Gastrocnemius medialis (tissue), 4 donors: ENCODE measurements around the gene ADGRL3. TPM values are rescaled to one million over a fixed set of nuclear protein-coding genes. Genes with fewer than 3 reads are reported as not detected.

Experiments used
- ATAC-seq, 2 donors: fragments of 150-250 bp; one replicate each; pipeline ENCODE4 v1.9.1; 2016
- DNase-seq, 2 donors: peaks; one replicate each; pipeline ENCODE4 v3.0.0-alpha.2; 2019
- H3K27ac ChIP-seq, 4 donors: fragments of 200-600 bp; sonication (generic); 1 replicate in 1 of 4; 2 replicates in 3 of 4; pipeline ENCODE4 v1.5.1; 2016 to 2018; ENCODE audit warnings: mild to moderate bottlenecking in 2 of 4, moderate library complexity in 1 of 4
- H3K27me3 ChIP-seq, 3 donors: fragments of 200-600 bp; sonication (generic) in 2 of 3; 1 replicate in 1 of 3; 2 replicates in 2 of 3; pipeline versions ENCODE4 v1.5.1 to v1.6.0; 2016 to 2019; ENCODE audit warnings: mild to moderate bottlenecking in 1 of 3, moderate library complexity in 1 of 3
- H3K36me3 ChIP-seq, 2 donors: fragments of 200-600 bp; sonication (generic) in 1 of 2; one replicate each; pipeline ENCODE4 v1.5.1; 2017 to 2018
- H3K4me1 ChIP-seq, 2 donors: fragments of 200-600 bp; sonication (generic) in 1 of 2; one replicate each; pipeline ENCODE4 v1.5.1; 2016 to 2017; ENCODE audit warnings: mild to moderate bottlenecking in 2 of 2
- H3K4me3 ChIP-seq, 4 donors: fragments of 200-600 bp; sonication (generic) in 3 of 4; 1 replicate in 1 of 4; 2 replicates in 3 of 4; pipeline ENCODE4 v1.5.1; 2016 to 2019; ENCODE audit warnings: mild to moderate bottlenecking in 2 of 4
- H3K9me3 ChIP-seq, 3 donors: fragments of 200-600 bp; sonication (generic) in 2 of 3; 1 replicate in 1 of 3; 2 replicates in 2 of 3; pipeline ENCODE4 v1.5.1; 2016 to 2019
- POLR2A ChIP-seq, 2 donors: fragments of 450-650 bp; IDR thresholded peaks; one replicate each; pipeline ENCODE4 v1.6.1; 2017; ENCODE audit warnings: antibody characterized with exemption in 2 of 2, mild to moderate bottlenecking in 2 of 2, moderate library complexity in 2 of 2
- in situ Hi-C, 4 donors: fragments of 200-750 bp; cut with MboI; loops; one replicate each; pipeline versions ENCODE4 v1.15.0 to v1.8.0; 2017; ENCODE audit warnings: low sequenced_read_pairs in 4 of 4
- intact Hi-C: fragments of 100-400 bp; cut with DNase I; formaldehyde crosslinking; loops from one replicate; pipeline ENCODE4 v1.15.1; 2023; ENCODE audit warnings: low total_unique reads
- total RNA-seq, 4 donors: library from RNA; depleted of rRNA; stranded (reverse); fragments of >200 nt; gene quantifications; one replicate each; pipeline versions ENCODE4 v1.1.0 to v1.2.3, GENCODE V29; 2016
- TF ChIP-seq, protein P1 (sequence below), 5 experiments: fragments of 450-650 bp in 3 of 5; fragments of 200-600 bp in 2 of 5; sonication (generic) in 2 of 5; IDR thresholded peaks in 4 of 5; conservative IDR thresholded peaks in 1 of 5; 1 replicate in 4 of 5; 2 replicates in 1 of 5; pipeline ENCODE4 v1.5.1; 2016 to 2019; ENCODE audit warnings: antibody characterized with exemption in 5 of 5, mild to moderate bottlenecking in 3 of 5, moderate library complexity in 3 of 5

ADGRL3 gene
- total RNA-seq, 4 donors from 2014 or later: 0.69 to 2.2 (median 1.1) TPM

DNA sequence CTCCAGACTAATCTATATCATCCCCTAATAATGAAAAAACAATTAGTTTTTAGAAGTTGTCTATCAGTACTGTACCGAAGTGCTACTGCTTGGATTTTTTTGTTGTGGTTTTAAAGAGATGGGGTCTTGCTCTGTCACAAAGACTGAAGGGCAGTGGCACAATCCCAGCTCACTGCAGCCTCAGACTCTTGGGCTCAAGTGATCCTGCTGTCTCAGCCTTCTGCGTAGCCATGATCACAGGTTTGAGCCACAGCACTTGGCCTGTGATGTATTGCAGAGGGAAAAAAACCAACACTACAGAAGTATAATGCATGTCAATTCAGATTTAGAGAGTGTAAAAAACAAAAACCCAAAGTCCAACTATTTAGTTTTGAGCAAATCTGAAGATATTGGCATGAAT, 875.0 kb downstream of the ADGRL3 start:
- no peaks in the 10 kb centered on the region for H3K9me3 ChIP-seq
- no peaks in the 10 kb centered on the region for H3K36me3 ChIP-seq
- no peaks in the 10 kb centered on the region for H3K4me1 ChIP-seq
- TF ChIP-seq POLR2A (IDR thresholded peaks at IDR 0.05): no peak
- no peaks in the 10 kb centered on the region for H3K27me3 ChIP-seq
- H3K4me3 ChIP-seq: no peak overlapping the region
- DNase-seq (no peak), ATAC-seq (no peak)
- H3K27ac ChIP-seq: no peak overlapping the region
- in situ Hi-C loops: no loop called here
- intact Hi-C loops: no loop called here

DNA sequence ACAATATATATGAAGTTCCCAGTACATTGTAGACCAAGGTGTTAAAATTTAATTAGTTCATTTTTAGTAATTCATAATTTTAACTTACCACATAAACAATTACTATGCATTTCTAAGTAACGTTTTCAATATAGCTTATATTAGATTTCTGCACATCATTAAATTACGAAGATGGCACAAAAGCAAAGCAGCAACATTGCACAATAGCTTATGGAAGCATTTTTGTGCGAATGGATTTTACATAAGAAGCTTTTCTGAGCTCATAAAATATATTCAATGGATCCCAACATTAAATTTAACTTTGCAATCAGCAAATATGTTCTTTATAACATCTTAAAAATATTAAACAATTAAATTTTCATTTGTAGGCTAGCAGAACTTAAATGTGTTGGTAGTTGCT, 875.4 kb downstream of the ADGRL3 start:
- H3K4me3 ChIP-seq: no peak overlapping the region
- in situ Hi-C loops (no loop called here), intact Hi-C loops (no loop called here)
- H3K9me3 ChIP-seq: no peaks in the 10 kb centered on the region
- no peaks in the 10 kb centered on the region for H3K4me1 ChIP-seq
- no peaks in the 10 kb centered on the region for H3K36me3 ChIP-seq
- no peak for DNase-seq
- ATAC-seq: no peak
- no peaks in the 10 kb centered on the region for H3K27me3 ChIP-seq
- no peak overlapping the region for H3K27ac ChIP-seq
- TF ChIP-seq, protein P1, sequence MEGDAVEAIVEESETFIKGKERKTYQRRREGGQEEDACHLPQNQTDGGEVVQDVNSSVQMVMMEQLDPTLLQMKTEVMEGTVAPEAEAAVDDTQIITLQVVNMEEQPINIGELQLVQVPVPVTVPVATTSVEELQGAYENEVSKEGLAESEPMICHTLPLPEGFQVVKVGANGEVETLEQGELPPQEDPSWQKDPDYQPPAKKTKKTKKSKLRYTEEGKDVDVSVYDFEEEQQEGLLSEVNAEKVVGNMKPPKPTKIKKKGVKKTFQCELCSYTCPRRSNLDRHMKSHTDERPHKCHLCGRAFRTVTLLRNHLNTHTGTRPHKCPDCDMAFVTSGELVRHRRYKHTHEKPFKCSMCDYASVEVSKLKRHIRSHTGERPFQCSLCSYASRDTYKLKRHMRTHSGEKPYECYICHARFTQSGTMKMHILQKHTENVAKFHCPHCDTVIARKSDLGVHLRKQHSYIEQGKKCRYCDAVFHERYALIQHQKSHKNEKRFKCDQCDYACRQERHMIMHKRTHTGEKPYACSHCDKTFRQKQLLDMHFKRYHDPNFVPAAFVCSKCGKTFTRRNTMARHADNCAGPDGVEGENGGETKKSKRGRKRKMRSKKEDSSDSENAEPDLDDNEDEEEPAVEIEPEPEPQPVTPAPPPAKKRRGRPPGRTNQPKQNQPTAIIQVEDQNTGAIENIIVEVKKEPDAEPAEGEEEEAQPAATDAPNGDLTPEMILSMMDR (IDR thresholded peaks at IDR 0.05 in 4 of 5, conservative IDR thresholded peaks at IDR 0.05 in 1 of 5): no peak
- TF ChIP-seq POLR2A (IDR thresholded peaks at IDR 0.05): no peak

DNA sequence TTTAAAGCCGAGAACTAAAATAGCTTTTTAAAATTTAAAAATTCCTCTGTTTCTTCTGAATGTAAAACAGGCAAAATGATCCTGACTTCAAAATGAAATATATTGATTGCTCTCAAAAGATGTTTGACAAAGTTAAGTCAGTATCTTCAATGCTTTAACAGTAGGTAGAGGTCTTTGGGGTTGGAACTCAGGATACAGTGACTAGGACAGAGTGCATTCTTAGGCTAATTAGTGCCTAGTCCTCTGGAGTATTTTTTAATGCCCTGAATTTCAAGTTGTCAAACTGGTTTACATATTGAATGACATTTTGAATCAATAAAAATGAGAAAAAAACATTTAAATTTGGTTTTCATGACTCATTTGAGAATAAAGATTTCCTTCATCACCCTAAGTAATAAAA, 877.3 kb downstream of the ADGRL3 start:
- no peak overlapping the region for H3K27ac ChIP-seq
- H3K36me3 ChIP-seq: no peaks in the 10 kb centered on the region
- DNase-seq: no peak
- no peak for TF ChIP-seq POLR2A (IDR thresholded peaks at IDR 0.05)
- no peaks in the 10 kb centered on the region for H3K4me1 ChIP-seq
- H3K4me3 ChIP-seq: no peak overlapping the region
- in situ Hi-C loops (no loop called here), intact Hi-C loops (no loop called here)
- H3K9me3 ChIP-seq: no peaks in the 10 kb centered on the region
- H3K27me3 ChIP-seq: no peaks in the 10 kb centered on the region
- no peak for ATAC-seq

DNA sequence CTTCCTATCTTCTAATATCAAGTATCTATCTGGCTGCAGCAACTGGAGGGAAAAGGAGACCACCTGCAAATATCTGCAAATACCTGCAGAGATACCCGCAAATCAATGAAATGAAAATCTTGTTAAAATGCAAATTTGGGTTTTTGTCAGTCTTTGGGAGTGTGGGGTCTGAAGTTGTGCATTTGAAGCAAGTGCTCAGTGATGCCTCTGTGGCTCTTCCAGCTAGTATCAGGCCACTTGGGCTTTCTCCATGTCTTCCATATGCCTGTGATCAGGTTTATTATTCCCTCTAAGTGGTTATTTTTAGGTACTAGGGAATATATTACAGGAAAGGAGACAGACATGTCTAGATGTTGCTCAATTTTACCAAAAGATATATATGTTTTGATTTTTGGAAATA, 880.3 kb downstream of the ADGRL3 start:
- H3K4me1 ChIP-seq: no peaks in the 10 kb centered on the region
- in situ Hi-C loops (no loop called here), intact Hi-C loops (no loop called here)
- ATAC-seq (no peak), DNase-seq (no peak)
- no peak for TF ChIP-seq POLR2A (IDR thresholded peaks at IDR 0.05)
- TF ChIP-seq, protein P1 (IDR thresholded peaks at IDR 0.05 in 4 of 5, conservative IDR thresholded peaks at IDR 0.05 in 1 of 5): no peak
- H3K9me3 ChIP-seq: no peaks in the 10 kb centered on the region
- no peak overlapping the region for H3K27ac ChIP-seq
- no peaks in the 10 kb centered on the region for H3K36me3 ChIP-seq
- no peak overlapping the region for H3K4me3 ChIP-seq
- H3K27me3 ChIP-seq: no peaks in the 10 kb centered on the region

DNA sequence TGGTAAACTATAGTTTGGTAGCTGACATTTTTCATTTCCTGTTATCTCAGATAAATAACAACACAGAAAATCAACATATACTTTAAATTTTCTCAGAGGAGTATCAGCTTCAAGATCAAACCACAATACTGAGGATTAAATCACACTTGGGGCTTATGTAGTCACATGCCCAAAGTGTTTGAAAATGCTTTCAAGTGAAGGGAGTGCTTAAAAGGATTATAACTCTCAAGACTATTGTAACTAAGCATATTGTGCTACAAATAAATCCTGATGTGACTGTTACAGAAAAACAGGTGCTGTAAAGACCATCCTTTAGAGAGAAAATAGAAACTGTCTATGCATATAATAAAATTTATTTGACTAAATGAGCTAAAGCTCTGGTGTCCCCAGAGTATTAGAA, 887.6 kb downstream of the ADGRL3 start:
- intact Hi-C loops: no loop called here
- H3K36me3 ChIP-seq: no peaks in the 10 kb centered on the region
- no peaks in the 10 kb centered on the region for H3K4me1 ChIP-seq
- H3K4me3 ChIP-seq: no peak overlapping the region
- no peak overlapping the region for H3K27ac ChIP-seq
- H3K27me3 ChIP-seq: no peaks in the 10 kb centered on the region
- ATAC-seq (no peak), DNase-seq (no peak)
- no peak for TF ChIP-seq POLR2A (IDR thresholded peaks at IDR 0.05)
- TF ChIP-seq, protein P1 (IDR thresholded peaks at IDR 0.05 in 4 of 5, conservative IDR thresholded peaks at IDR 0.05 in 1 of 5): no peak
- no peaks in the 10 kb centered on the region for H3K9me3 ChIP-seq
- in situ Hi-C loops: no loop called here

DNA sequence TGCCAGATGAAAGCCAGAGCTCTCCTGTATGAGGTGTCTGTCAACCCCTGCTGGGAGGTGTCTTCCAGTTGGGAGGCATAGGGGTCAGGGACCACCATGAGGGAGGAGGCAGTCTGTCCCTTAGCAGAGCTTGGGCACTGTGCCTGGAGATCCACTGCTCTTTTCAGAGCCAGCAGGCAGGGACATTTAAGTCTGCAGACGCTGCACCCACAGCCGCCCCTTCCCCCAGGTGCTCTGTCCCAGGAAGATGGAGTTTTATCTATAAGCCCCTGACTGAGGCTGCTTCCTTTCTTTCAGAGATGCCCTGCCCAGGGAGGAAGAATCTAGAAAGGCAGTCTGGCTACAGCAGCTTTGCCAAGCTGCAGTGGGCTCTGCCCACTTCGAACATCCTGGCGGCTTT, 893.6 kb downstream of the ADGRL3 start:
- Histone ChIP-seq H3K27ac (no peak overlapping the region), H3K9me3 (no peaks in the 10 kb centered on the region), H3K4me1 (no peaks in the 10 kb centered on the region), H3K36me3 (no peaks in the 10 kb centered on the region), H3K4me3 (no peak overlapping the region), H3K27me3 (no peaks in the 10 kb centered on the region)
- ATAC-seq (no peak), DNase-seq (no peak)
- in situ Hi-C loops (no loop called here), intact Hi-C loops (no loop called here)
- TF ChIP-seq POLR2A (IDR thresholded peaks at IDR 0.05): no peak
- TF ChIP-seq, protein P1 (IDR thresholded peaks at IDR 0.05 in 4 of 5, conservative IDR thresholded peaks at IDR 0.05 in 1 of 5): no peak
